Activated T-helper 2 cell treated with anti-CD3 and anti-CD28 coated beads, Interferon-gamma antibody, Interleukin-2, Interleukin-4, amounts not matched to agents 10 μg/mL and 5 μg/mL and 100 μg/mL, durations not matched to agents 14 hours and 24 hours and 36 hours (primary cell): ENCODE measurements around the gene ODC1. TPM values are rescaled to one million over a fixed set of nuclear protein-coding genes. Genes with fewer than 3 reads are reported as not detected.
"Not testable (repeated sequence)": the region's sequence is repeated elsewhere in the genome, so short reads cannot be mapped to it uniquely, and the experiment has no call there.

Experiments used
- DNase-seq: peaks from one replicate; pipeline ENCODE4 v3.0.0; 2021; ENCODE audit warnings: low spot score
- H3K27ac Mint-ChIP-seq: one replicate; pipeline ENCODE4 v1.8.0; 2021; ENCODE audit warnings: mixed read lengths
- H3K27me3 Mint-ChIP-seq: one replicate; pipeline ENCODE4 v1.8.0; 2021; ENCODE audit warnings: low read depth, mixed read lengths
- H3K36me3 Mint-ChIP-seq: one replicate; pipeline ENCODE4 v1.8.0; 2021; ENCODE audit warnings: low read depth, mixed read lengths
- H3K4me1 Mint-ChIP-seq: one replicate; pipeline ENCODE4 v1.8.0; 2021; ENCODE audit warnings: low read depth, mixed read lengths
- H3K4me3 Mint-ChIP-seq: one replicate; pipeline ENCODE4 v1.8.0; 2021; ENCODE audit warnings: low read depth, mild to moderate bottlenecking, moderate library complexity, mixed read lengths
- H3K9me3 Mint-ChIP-seq: one replicate; pipeline ENCODE4 v1.8.0; 2021; ENCODE audit warnings: mixed read lengths
- intact Hi-C: fragments of 100-400 bp; cut with micrococcal nuclease; formaldehyde crosslinking; loops from one replicate; pipeline ENCODE4 v1.15.1; 2023
- total RNA-seq: library from RNA; stranded (reverse); gene quantifications from 2 replicates; pipeline ENCODE4 v1.2.3, GENCODE V29; 2022

Gene ODC1
- total RNA-seq, 1 donor from 2014 or later = 161 TPM

GRCh38 chr2:10457846-10458598 lies 9.9 kb upstream of the ODC1 start:
- H3K36me3 Mint-ChIP-seq = no peaks in the 10 kb centered on the region
- H3K4me1 Mint-ChIP-seq = peaks cover 3% of the 10 kb centered on the region
- H3K27ac Mint-ChIP-seq = no peak overlapping the region
- peaks cover 18% of the 10 kb centered on the region for H3K27me3 Mint-ChIP-seq
- no peaks in the 10 kb centered on the region for H3K9me3 Mint-ChIP-seq
- H3K4me3 Mint-ChIP-seq = no peak overlapping the region
- no peak for DNase-seq
- intact Hi-C loops = no loop called here

- DNase-seq, intact Hi-C loops, H3K9me3 Mint-ChIP-seq, H3K4me1 Mint-ChIP-seq, H3K27ac Mint-ChIP-seq, H3K4me3 Mint-ChIP-seq, H3K36me3 Mint-ChIP-seq: not testable (repeated sequence)
- peaks cover 17% of the 10 kb centered on the region for H3K27me3 Mint-ChIP-seq
These were observed 9.1 kb upstream of the ODC1 start for GRCh38 chr2:10457195-10457594.

GRCh38 chr2:10454505-10454904 lies 6.4 kb upstream of the ODC1 start:
- intact Hi-C loops = no loop called here
- H3K4me1 Mint-ChIP-seq = peaks cover 9% of the 10 kb centered on the region
- DNase-seq = no peak
- peaks cover 9% of the 10 kb centered on the region for H3K27me3 Mint-ChIP-seq
- H3K27ac Mint-ChIP-seq = no peak overlapping the region
- no peaks in the 10 kb centered on the region for H3K36me3 Mint-ChIP-seq
- H3K9me3 Mint-ChIP-seq = no peaks in the 10 kb centered on the region
- H3K4me3 Mint-ChIP-seq = no peak overlapping the region

- H3K4me3 Mint-ChIP-seq = no peak overlapping the region
- H3K27ac Mint-ChIP-seq = no peak overlapping the region
- peaks cover 3% of the 10 kb centered on the region for H3K36me3 Mint-ChIP-seq
- no peak for DNase-seq
- H3K4me1 Mint-ChIP-seq = peaks cover 13% of the 10 kb centered on the region
- intact Hi-C loops = no loop called here
- peaks cover 3% of the 10 kb centered on the region for H3K27me3 Mint-ChIP-seq
- H3K9me3 Mint-ChIP-seq = no peaks in the 10 kb centered on the region
These were observed 5.8 kb upstream of the ODC1 start for GRCh38 chr2:10453905-10454298.

- Mint-ChIP-seq H3K9me3 (no peaks in the 10 kb centered on the region), H3K27ac (no peak overlapping the region), H3K27me3 (peaks cover 2% of the 10 kb centered on the region), H3K4me3 (no peak overlapping the region), H3K36me3 (peaks cover 3% of the 10 kb centered on the region), H3K4me1 (peaks cover 13% of the 10 kb centered on the region)
- DNase-seq = no peak
- intact Hi-C loops = no loop called here
These were observed 5.1 kb upstream of the ODC1 start for GRCh38 chr2:10452956-10453904.

GRCh38 chr2:10452312-10452711 lies 4.2 kb upstream of the ODC1 start:
- no peak for DNase-seq
- intact Hi-C loops = no loop called here
- Mint-ChIP-seq H3K9me3 (no peaks in the 10 kb centered on the region), H3K36me3 (peaks cover 5% of the 10 kb centered on the region), H3K4me1 (peaks cover 15% of the 10 kb centered on the region), H3K27me3 (no peaks in the 10 kb centered on the region), H3K4me3 (no peak overlapping the region), H3K27ac (no peak overlapping the region)

GRCh38 chr2:10451819-10452218 lies 3.7 kb upstream of the ODC1 start:
- intact Hi-C loops = no loop called here
- peaks cover 18% of the 10 kb centered on the region for H3K4me1 Mint-ChIP-seq
- H3K4me3 Mint-ChIP-seq = no peak overlapping the region
- H3K27ac Mint-ChIP-seq = no peak overlapping the region
- no peaks in the 10 kb centered on the region for H3K27me3 Mint-ChIP-seq
- no peaks in the 10 kb centered on the region for H3K9me3 Mint-ChIP-seq
- H3K36me3 Mint-ChIP-seq = peaks cover 8% of the 10 kb centered on the region
- no peak for DNase-seq

GRCh38 chr2:10449838-10450691 lies 1.9 kb upstream of the ODC1 start:
- intact Hi-C loops = loop anchor here (1.0 to 10.0 kb wide), 5 partner anchors 205 to 1028 kb away; partner anchors contain the start of genes CPSF3, ITGB1BP1 and TAF1B
- DNase-seq = no peak
- no peaks in the 10 kb centered on the region for H3K9me3 Mint-ChIP-seq
- H3K4me3 Mint-ChIP-seq = peak overlapping the region; percentile 86
- peaks cover 23% of the 10 kb centered on the region for H3K4me1 Mint-ChIP-seq
- H3K27ac Mint-ChIP-seq = peak overlapping the region; percentile 46
- peaks cover 15% of the 10 kb centered on the region for H3K36me3 Mint-ChIP-seq
- H3K27me3 Mint-ChIP-seq = no peaks in the 10 kb centered on the region

GRCh38 chr2:10449486-10449831 lies 1.3 kb upstream of the ODC1 start:
- no peak for DNase-seq
- H3K9me3 Mint-ChIP-seq = no peaks in the 10 kb centered on the region
- no peaks in the 10 kb centered on the region for H3K27me3 Mint-ChIP-seq
- H3K4me3 Mint-ChIP-seq = peak overlapping the region; percentile 86
- H3K36me3 Mint-ChIP-seq = peaks cover 22% of the 10 kb centered on the region
- H3K4me1 Mint-ChIP-seq = peaks cover 29% of the 10 kb centered on the region
- peak overlapping the region; percentile 92 for H3K27ac Mint-ChIP-seq
- intact Hi-C loops = loop anchor here (1.0 to 10.0 kb wide), 5 partner anchors 205 to 1027 kb away; partner anchors contain the start of genes CPSF3, ITGB1BP1 and TAF1B

- H3K36me3 Mint-ChIP-seq = peaks cover 28% of the 10 kb centered on the region
These were observed 704 bp upstream of the ODC1 start for GRCh38 chr2:10448576-10449485.

GRCh38 chr2:10447300-10447894 lies 730 bp downstream of the ODC1 start:
- Mint-ChIP-seq H3K4me1 (peaks cover 38% of the 10 kb centered on the region), H3K4me3 (peak overlapping the region; percentile 94), H3K27me3 (no peaks in the 10 kb centered on the region), H3K27ac (peak overlapping the region; percentile 84), H3K36me3 (peaks cover 41% of the 10 kb centered on the region), H3K9me3 (no peaks in the 10 kb centered on the region)
- intact Hi-C loops = loop anchor here (5.0 to 10.0 kb wide), 3 partner anchors 473 to 1025 kb away; partner anchors contain the start of genes CPSF3, ITGB1BP1 and TAF1B
- no peak for DNase-seq

More at GRCh38 chr2:10448576-10449485, 704 bp upstream of the ODC1 start:
- DNase-seq = peak; percentile 94
- Mint-ChIP-seq H3K27ac (peak overlapping the region; percentile 92), H3K4me3 (peak overlapping the region; percentile 86), H3K4me1 (peaks cover 35% of the 10 kb centered on the region), H3K27me3 (no peaks in the 10 kb centered on the region), H3K9me3 (no peaks in the 10 kb centered on the region)
- intact Hi-C loops = loop anchor here (1.0 to 10.0 kb wide), 5 partner anchors 206 to 1027 kb away; partner anchors contain the start of genes CPSF3, ITGB1BP1 and TAF1B
